Nephron (organoid): ENCODE data around the gene SEMA3A.

Experiments
- H3K27ac Mint-ChIP-seq, 3 experiments: 2 replicates each; pipeline ENCODE4 v1.8.0; 2020; ENCODE audit warnings: mixed read lengths in 3 of 3, mild to moderate bottlenecking in 2 of 3, moderate library complexity in 1 of 3
- H3K27me3 Mint-ChIP-seq: 2 replicates; pipeline ENCODE4 v1.8.0; 2021; ENCODE audit warnings: low read depth, mild to moderate bottlenecking, moderate library complexity, mixed read lengths
- H3K36me3 Mint-ChIP-seq: 2 replicates; pipeline ENCODE4 v1.8.0; 2020; ENCODE audit warnings: low read depth, mixed read lengths
- H3K4me1 Mint-ChIP-seq: 2 replicates; pipeline ENCODE4 v1.8.0; 2020; ENCODE audit warnings: mixed read lengths
- H3K4me3 Mint-ChIP-seq, 3 experiments: 2 replicates each; pipeline ENCODE4 v1.8.0; 2020; ENCODE audit warnings: mild to moderate bottlenecking in 3 of 3, mixed read lengths in 3 of 3, moderate library complexity in 2 of 3
- H3K9me3 Mint-ChIP-seq: 2 replicates; pipeline ENCODE4 v1.8.0; 2020; ENCODE audit warnings: mixed read lengths
- TF ChIP-seq, protein P1 (sequence below), 3 experiments: fragments of 200-600 bp; sonication (generic); IDR thresholded peaks; one replicate each; pipeline ENCODE4 v1.5.0; 2021; ENCODE audit warnings: antibody characterized with exemption in 3 of 3; ENCODE audit not compliant: unreplicated experiment in 3 of 3

Gene SEMA3A

GRCh38 chr7:83908526-83908925 lies 286.1 kb downstream of the SEMA3A start:
- Mint-ChIP-seq H3K27me3 (no peaks in the 10 kb centered on the region), H3K27ac (no peak overlapping the region), H3K36me3 (no peaks in the 10 kb centered on the region), H3K4me1 (no peaks in the 10 kb centered on the region), H3K9me3 (no peaks in the 10 kb centered on the region), H3K4me3 (no peak overlapping the region)
- TF ChIP-seq, protein P1, sequence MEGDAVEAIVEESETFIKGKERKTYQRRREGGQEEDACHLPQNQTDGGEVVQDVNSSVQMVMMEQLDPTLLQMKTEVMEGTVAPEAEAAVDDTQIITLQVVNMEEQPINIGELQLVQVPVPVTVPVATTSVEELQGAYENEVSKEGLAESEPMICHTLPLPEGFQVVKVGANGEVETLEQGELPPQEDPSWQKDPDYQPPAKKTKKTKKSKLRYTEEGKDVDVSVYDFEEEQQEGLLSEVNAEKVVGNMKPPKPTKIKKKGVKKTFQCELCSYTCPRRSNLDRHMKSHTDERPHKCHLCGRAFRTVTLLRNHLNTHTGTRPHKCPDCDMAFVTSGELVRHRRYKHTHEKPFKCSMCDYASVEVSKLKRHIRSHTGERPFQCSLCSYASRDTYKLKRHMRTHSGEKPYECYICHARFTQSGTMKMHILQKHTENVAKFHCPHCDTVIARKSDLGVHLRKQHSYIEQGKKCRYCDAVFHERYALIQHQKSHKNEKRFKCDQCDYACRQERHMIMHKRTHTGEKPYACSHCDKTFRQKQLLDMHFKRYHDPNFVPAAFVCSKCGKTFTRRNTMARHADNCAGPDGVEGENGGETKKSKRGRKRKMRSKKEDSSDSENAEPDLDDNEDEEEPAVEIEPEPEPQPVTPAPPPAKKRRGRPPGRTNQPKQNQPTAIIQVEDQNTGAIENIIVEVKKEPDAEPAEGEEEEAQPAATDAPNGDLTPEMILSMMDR (IDR thresholded peaks at IDR 0.05; ENCODE audit: unreplicated experiment in 3 of 3): no peak
